ENCODE results near the gene RNF181.

- no peak for TF ChIP-seq CTCF (optimal IDR thresholded peaks at IDR 0.05 in 1 of 3, IDR thresholded peaks at IDR 0.05 in 1 of 3, conservative IDR thresholded peaks at IDR 0.05 in 1 of 3; ENCODE audit: extremely low read depth in 1 of 3, insufficient read depth in 2 of 3, low read length in 3 of 3)
- no peak for TF ChIP-seq EZH2 (IDR thresholded peaks at IDR 0.05; ENCODE audit: low read length)
Observed at GRCh38 chr2:85607268-85608215, 12.0 kb downstream of the RNF181 start.
